GM21447 (cell line): ENCODE data around the gene GTPBP3.
"Not testable (repeated sequence)": the region's sequence is repeated elsewhere in the genome, so short reads cannot be mapped to it uniquely, and the experiment has no call there.

Experiments used
- ATAC-seq: cut with Tn5 transposase; IDR thresholded peaks from one replicate; pipeline ENCODE4 v1.9.1; 2021; ENCODE audit not compliant: unreplicated experiment

The GTPBP3 gene, protein sequence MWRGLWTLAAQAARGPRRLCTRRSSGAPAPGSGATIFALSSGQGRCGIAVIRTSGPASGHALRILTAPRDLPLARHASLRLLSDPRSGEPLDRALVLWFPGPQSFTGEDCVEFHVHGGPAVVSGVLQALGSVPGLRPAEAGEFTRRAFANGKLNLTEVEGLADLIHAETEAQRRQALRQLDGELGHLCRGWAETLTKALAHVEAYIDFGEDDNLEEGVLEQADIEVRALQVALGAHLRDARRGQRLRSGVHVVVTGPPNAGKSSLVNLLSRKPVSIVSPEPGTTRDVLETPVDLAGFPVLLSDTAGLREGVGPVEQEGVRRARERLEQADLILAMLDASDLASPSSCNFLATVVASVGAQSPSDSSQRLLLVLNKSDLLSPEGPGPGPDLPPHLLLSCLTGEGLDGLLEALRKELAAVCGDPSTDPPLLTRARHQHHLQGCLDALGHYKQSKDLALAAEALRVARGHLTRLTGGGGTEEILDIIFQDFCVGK

DNA sequence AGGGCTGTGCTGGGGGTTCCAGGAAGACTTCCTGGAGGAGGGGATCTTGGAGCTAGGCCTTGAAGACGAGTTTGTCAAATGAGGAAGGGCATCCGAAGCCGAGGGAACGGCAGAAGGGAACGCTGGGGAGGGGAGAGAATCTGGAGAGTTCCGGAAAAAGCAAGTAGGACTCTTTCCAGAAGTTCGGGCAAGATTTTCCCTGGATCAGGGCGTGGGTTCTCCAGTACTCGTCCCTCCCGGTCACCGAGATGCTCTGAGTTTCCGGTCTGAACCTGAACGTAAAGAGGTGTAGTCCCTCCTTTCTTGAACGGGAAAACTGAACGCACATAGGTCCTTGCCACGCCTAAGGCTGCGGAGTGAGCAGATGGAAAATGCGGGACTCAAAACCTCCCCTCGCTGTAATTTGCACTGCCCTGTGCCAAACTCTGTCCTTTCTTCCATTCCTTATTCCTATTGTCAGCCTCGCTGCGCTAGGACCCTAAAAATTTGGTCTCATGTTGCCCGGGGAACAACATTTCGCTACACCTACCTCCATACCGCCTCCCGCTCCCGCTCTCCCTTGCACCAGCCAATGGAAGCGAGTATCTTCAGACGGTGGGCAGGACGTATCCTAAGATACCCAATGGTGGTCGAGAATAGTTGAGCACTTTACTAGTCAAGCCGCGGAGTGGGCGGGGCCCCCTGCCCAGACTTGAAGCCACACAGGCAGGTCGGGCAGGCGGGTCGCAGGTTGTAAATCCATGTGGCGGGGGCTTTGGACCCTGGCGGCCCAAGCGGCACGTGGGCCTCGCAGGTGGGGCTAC lies at the start of gene GTPBP3:
Gene GTPBP3 (plus strand): TSS at position 682 of the 803 bp plus-strand sequence. CDS start 59 bp downstream, at position 741.
- ATAC-seq: peak; percentile 67

DNA sequence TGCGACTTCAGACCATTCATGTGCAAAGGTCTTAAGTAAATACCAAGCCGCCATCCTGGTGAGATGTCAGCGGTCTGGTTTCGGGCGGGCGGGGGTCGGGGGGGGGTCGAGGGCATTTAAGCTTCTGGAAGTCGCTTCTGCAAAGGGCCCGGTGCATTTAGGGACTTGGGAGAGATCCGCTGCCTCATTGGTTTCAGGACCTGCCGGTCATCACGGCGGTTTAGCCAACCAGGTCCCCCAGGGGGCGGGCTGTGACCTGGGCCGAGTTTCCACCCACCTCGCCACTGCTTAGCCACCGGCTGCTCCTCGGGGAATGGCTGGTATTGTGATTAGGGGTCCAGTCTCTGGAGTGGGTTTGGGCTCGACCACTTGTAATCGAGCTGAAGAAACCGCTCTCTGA lies 47.9 kb upstream of the GTPBP3 start:
- ATAC-seq: no peak

DNA sequence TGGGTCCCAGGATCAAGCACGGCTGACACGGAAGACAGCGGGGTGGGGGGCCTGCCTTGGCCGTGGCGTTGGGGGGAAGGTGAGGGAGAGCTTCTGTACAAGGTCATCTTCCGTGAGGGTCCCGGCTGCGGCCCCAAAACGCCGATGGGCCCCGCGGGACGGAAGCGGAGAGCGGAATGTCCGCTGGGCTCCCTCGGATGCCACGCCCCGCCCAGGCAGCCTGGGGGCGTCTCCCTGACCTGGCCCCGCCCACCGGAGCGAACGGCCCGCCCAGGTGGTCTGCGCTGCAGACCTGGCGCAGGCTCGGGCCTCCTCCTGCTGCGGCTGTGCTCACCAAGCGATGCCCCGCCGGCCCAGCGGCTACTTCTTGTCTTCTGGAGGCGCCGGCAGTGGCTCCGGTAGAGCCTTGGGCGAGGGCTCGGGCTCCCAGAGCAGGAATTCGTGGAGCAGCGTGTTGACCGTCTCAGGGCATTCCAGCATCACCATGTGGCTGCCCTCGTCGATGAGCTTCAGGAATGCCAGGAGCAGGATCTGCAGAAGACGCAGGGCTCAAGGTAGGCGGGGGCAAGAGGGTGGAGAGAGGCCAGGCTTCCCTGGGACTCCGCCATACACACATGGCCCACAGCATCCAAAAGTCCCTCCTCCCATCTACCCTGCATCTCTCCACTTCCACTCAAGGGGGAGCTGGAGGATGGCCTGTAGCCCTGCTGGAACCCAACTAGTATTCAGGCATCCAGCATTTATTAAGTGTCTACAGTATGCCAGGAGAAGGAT lies 44.9 kb upstream of the GTPBP3 start:
- ATAC-seq: peak; percentile 87

DNA sequence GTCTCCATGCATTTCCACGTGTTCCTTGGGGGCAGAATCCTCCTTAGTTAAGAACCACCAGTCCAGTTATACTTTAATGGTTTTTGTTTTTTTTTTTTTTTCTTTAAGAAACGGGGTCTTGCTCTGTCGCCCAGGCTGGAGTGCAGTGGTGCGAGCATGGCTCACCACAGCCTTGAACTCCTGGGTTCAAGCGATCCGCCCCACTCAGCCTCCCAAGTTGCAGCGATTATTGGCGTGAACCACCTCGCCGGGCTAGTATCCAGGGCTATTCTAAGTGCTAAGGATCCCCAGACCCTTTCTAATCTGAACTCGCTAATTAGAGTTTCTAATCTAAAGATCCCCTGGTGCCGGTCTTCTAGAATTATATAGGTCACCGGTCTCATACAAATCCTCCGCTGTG lies 43.7 kb upstream of the GTPBP3 start:
- no peak for ATAC-seq

DNA sequence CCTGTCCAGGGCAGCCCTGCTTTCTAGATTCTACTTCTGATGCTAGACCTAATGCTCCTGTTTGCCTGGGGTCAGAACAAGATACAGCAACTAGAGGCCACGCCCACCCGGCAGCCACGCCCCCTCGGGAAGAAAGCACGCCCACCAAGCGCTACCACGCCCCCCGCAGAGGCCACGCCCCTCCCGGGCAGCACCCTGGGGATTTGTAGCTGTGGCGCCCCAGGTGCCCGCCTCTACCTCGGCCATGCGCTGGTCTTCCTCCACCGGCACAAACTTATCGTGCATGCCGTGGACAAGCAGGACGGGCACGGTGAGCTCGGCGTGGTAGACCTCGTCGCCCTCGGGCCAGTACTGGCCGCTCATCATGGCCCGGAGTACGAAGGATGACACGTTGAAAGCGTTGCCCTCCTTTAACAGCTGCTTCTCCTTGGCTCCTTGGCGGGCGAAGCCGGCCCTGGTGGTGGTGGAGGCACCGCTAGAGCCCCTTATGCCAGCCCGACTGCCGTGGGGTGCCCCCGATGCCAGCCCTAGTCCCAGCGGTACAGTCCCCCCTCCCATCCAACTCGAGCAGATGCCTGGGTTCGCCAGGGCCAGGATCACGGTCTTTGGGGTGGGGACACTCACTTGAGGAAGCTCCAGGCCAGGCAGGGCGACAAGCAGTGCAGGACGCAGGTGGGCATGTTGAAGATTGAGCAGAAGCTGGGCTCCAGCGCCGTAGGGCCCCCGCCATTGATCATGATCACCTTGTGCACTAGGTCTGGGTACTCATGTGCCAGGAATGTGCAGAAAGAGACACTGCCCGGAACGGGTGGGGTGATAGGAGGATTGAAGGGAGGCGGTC lies 43.1 kb upstream of the GTPBP3 start:
- ATAC-seq: no peak

DNA sequence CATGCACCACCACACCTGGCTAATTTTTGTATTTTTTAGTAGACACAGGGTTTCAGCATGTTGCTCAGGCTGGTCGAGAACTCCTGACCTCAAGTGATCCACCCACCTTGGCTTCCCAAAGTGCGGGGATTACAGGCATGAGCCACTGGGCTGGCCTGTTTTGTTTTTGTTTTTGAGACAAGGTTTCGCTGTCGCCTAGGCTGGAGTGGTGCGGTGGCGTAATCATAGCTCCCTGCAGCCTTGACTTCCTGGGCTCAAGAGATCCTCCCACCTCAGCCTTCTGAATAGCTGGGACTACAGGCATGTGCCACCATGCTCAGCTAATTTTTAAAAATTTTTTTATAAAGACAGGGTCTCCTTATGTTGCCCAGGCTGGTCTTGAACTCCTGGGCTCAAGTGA lies 41.8 kb upstream of the GTPBP3 start:
- ATAC-seq: not testable (repeated sequence)

DNA sequence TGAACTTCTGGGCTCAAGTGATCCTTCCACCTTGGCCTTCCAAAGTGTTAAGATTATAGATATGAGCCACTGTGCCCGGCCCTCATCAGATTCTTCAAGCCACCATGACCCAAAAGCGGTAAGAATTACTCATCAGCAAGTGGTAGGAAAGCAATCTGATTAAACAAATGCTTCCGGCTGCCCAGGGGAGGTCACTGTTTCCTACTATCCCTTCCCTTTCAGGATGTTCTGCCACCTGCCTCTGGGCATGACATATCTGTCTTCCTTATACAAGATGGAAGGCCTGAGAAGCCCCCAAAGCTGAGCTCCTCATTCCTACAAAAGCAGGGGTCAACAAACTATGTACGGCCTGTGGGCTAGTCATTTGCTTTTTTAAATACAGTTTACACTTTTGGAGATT lies 41.1 kb upstream of the GTPBP3 start:
- ATAC-seq: no peak

DNA sequence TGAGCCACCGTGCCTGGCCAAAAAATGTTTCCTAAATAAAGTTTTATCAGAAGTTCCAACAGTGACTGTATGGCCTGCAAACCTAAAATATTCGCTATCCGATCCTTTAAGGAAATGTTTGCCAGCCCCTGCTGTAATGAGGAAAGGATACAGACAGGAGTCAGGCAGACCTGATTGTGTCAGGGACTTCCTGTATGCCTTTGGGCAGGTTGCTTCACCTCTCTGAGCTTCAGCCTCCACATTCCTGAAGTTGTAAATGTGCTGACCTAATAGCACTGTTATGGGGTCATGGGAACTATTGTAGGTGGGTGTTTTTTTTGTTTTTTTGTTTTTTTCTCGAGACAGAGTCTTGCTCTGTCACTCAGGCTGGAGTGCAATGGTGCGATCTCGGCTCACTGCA lies 40.4 kb upstream of the GTPBP3 start:
- no peak for ATAC-seq

DNA sequence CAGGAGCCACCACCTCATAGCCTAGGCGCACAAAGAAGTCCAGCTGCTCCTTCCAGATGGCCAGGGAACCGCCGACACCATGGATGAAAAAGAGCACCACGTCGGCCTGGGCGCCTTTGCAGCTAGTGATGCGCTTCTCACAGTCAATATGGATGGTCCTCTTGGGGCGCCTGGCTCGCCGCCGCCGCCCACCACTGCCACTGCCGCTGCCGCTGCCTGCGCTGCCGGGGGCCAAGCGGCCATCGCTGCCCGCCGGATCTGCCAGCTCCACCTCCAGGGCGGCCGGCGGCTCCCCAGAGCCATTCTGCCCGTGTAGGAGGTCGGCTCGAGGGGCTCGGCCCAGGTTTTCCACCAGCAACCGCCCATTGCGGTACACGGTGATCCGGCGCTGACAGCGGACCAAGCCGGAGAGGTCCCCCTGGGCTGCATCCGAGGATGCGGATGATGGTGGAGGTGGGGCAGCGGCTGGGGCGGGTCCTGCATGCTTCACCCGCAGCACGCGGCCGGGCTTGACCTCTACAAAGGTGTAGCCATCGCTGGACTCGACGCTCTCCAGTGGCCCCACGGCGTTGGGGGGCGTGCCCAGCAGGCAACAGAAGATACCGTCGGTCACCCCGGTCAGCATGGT lies 36.2 kb upstream of the GTPBP3 start:
- ATAC-seq: no peak

DNA sequence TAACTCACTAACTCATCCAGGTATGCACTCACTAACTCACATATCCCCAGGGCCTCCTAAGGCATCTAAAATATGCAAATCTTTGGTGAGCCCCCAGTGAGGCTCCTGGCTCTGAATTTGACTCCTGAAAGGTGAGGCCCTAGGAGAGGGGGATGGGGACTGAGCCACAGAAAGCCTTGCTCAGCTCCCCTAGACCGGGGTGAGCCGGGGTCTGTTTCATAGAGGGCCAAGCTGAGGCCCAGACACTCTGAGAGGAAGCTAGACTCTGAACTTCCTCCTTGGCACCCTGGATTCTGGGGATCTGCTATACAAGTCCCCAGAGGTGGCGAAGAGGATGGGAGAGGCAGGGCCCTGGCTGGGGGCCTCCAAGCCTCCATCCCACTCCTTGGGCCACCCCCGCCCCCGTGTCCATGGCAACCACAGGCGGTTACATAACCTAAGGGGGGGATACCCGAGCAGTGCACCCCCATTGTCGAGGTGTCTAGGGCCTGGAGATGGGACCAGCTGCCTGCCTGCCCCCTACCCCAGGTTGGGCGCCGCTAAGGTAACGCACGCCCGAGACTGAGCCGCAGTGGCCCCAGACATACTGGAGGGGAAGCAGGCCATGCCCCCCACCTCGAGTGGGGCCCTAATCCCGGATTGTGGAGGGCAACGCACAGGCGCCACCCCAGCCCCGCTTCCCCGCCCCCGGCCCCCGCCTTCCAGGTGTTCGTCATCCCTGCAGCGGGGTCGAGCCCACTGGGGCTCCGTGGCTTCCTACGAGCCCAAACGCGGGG lies 34.8 kb upstream of the GTPBP3 start:
- ATAC-seq: no peak

DNA sequence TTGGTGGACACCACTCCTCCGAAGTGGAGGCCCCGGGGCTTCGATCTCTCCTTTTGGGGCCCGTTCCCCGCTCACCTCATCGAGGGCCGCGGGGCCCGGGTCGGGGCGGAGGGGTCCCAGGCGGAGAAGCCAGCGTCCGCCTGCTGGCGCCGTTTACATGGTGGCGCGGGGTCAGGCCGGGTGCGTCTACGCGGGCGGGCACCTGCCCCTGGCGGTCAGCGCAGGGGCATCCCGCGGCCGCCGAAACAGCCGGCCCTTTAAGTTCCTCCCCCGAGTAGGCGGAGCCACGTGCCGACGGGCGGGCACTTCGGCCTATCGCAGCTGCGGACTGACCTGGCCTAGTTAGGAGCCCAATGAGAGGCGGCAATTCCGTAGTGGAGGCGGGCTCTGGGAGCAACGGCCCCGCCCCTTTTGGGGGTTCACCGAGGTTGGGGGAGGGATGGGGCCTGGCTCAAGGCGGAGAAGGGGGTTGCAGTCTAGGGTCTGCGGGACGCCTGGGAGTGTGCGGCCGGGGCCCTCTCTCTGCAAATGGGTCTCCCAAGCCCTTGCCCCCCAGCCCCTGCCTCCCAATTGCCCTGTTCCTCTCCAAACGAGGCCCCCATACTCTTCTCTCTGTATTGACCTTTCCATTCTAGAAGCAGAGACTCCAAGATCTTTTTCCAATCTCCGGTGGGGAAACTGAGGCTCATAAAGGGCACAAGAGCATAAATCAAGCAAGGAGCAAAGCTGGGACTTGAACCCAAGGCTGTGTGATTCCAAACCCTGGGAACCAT lies 34.0 kb upstream of the GTPBP3 start, which contains the start of gene ABHD8:
Gene ABHD8 (minus strand): TSS at position 259 of the 773 bp plus-strand sequence. CDS start 1,809 bp downstream, outside the sequence.
- peak; percentile 60 for ATAC-seq

DNA sequence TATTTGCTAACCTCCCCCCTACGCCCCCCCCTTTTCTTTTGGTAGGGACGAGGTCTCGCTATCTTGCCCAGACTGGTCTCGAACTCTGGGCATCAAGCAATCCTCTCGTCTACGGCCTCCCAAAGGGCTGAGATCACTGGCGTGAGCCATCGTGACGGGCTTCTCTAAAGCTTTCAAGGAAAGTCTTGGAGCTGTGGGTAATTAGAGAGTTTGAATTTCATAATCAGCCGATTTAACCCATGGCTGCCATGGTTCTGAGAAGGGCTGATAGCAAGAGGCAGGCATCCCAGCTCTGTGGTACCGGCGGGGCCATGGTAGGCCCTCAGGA lies 33.4 kb upstream of the GTPBP3 start:
- ATAC-seq: no peak

DNA sequence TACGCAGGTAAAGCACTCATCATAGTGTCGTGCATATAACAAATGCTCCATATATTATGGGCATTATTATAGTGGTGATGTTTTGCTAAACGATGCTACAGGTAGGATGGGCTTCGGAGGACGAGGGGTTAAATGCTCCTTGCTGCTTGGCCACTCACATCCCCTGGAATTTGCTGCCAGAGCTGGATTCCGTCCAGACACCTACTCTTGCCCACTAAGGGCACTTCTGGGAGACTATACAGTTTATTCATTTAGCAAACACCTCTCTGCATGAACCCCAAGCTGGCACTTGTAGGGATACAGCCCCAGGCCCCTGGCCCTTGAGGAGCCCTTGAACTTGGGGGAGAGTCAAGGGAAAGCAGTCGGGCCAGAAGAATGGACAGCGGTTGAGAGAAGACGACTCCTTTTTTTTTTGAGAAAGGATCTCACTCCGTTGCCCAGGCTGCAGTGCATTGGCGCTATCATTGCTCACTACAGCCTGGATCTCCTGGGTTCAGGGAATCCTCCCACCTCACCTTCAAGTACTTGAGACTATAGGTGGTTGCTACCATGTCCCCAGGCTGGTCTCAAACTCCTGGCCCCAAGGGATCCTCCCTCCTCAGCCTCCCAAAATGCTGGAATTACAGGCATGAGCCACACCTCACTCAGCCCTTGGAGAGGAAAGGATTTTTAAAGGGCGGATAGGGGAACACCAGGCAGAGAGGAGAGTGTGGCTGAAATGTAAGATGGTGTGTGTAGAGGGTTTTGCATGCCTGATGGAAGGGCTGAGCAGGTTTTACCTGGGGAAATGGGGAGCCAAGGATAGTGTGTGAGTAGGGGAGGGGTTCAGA lies 32.8 kb upstream of the GTPBP3 start:
- ATAC-seq: no peak

DNA sequence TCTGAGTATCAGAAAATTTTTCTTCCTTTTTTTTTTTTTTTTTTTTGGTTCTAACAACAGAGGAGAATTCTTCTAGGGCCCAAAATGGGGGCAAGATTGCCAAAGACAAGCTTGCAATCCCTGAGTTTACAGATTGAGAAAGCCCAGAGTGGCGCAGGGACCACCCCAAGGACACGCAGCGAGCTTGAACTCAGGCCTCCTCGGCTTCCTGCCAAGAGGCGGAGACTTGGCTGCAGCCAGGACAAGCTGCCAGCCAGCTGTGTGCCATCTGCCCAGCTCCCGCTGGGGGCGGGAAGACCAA lies 32.2 kb upstream of the GTPBP3 start:
- no peak for ATAC-seq

DNA sequence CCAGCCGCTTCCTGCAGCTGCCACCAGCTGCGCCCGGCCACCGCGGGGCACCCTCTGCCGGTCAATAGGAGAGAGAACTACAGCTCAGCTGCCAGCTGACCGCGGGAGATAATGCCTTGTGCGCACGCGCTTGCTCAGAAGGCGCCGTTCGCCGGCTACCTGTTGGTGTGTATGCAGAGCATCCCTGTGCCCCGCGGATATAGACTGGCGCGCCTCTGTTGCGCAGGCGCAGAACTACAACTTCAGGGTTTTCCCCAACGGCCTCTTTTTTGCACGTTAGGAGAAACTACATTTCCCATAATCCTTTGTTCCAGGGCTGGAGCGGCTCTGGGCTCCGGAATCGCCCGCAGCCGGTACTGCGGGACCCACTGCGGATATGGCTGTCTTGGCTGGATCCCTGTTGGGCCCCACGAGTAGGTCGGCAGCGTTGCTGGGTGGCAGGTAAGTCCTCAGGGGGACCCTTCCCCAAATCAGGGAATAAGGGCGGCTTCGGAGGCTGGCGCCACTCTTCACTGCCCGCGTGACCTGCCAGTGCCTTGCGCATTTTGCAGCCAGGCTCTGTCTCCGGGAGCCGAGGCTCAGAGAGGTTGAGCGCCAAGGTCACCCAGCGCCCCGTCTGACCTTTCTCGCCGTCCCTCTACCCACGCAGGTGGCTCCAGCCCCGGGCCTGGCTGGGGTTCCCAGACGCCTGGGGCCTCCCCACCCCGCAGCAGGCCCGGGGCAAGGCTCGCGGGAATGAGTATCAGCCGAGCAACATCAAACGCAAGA lies 31.7 kb upstream of the GTPBP3 start, which contains the start of gene MRPL34:
Gene MRPL34 (plus strand): TSS at position 356 of the 768 bp plus-strand sequence. CDS start 21 bp downstream, at position 377.
- ATAC-seq: peak; percentile 57

DNA sequence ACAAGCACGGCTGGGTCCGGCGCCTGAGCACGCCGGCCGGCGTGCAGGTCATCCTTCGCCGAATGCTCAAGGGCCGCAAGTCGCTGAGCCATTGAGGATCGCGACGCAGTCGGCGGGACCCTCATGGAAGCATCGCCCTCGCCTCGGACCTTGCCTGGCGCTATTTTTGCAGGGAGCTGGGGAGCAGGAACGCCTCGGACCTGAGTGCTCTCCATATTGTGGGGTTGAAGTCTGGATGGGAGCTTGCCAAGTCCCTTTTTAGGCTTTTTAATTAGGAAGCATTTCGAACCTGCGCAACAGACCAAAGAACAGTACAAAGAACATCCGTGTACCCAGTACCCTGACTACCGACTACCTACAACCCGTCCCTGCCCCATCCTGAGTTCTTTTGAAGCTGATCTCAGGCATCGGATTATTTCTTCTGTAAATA lies 31.1 kb upstream of the GTPBP3 start:
- no peak for ATAC-seq

DNA sequence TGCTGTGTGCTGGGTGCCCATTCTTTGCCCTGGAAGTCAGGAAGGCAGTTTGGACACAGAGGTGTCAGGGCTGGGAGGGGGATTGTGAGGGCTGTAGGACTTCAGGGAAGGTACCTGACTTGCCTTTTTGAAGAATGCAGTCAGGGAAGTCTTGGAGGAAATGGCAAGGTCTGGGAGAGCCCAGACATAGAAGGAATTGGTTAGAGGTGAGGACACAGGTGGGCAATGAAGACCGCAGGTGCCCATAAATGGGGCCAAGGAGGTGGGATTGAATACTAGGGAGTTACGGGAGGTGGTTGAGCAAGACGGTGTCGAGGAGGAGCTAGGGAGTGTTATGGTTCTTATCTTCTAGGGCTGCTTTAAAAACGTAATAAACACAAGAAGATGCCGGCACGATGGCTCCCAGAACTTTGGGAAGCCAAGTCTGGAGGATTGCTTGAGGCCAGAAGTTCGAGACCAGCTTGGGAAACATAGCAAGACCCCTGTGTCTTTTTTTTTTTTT lies 29.4 kb upstream of the GTPBP3 start:
- no peak for ATAC-seq
